ENCODE results near the gene RAF1.
A peak's percentile ranks its signal among the peaks of the same experiment; 100 is the strongest.
"Not testable (repeated sequence)": the region's sequence is repeated elsewhere in the genome, so short reads cannot be mapped to it uniquely, and the experiment has no call there.

The RAF1 gene

GRCh38 chr3:12663936-12664908 lies at the start of gene RAF1:
TSS of gene RAF1 (minus strand) at chr3:12664117. CDS start at chr3:12618721, 45,396 bp downstream.
- peak; percentile 92 to 97 for DNase-seq (ENCODE audit: low read depth in 2 of 2)

GRCh38 chr3:12710062-12710461 lies 46.1 kb upstream of the RAF1 start:
- no peak for DNase-seq (ENCODE audit: low read depth in 2 of 2)

- no peak for DNase-seq (ENCODE audit: low read depth in 2 of 2)
These were observed 45.4 kb upstream of the RAF1 start for GRCh38 chr3:12709334-12709733.

GRCh38 chr3:12708584-12709192 lies 44.8 kb upstream of the RAF1 start:
- no peak for DNase-seq (ENCODE audit: low read depth in 2 of 2)

- DNase-seq (ENCODE audit: low read depth in 2 of 2), result no peak
These were observed 43.5 kb upstream of the RAF1 start for GRCh38 chr3:12707449-12707848.

- DNase-seq (ENCODE audit: low read depth in 2 of 2), result peak; percentile 26 to 48
These were observed 42.8 kb upstream of the RAF1 start for GRCh38 chr3:12706504-12707253.

- no peak for DNase-seq (ENCODE audit: low read depth in 2 of 2)
These were observed 42.1 kb upstream of the RAF1 start for GRCh38 chr3:12705981-12706380.

- no peak for DNase-seq (ENCODE audit: low read depth in 2 of 2)
These were observed 41.5 kb upstream of the RAF1 start for GRCh38 chr3:12705374-12705926.

- no peak for DNase-seq (ENCODE audit: low read depth in 2 of 2)
These were observed 38.6 kb upstream of the RAF1 start for GRCh38 chr3:12702501-12702900.

- not testable (repeated sequence) for DNase-seq (ENCODE audit: low read depth in 2 of 2)
These were observed 37.7 kb upstream of the RAF1 start for GRCh38 chr3:12701601-12702000.

- no peak for DNase-seq (ENCODE audit: low read depth in 2 of 2)
These were observed 36.9 kb upstream of the RAF1 start for GRCh38 chr3:12700800-12701199.

GRCh38 chr3:12695916-12696315 lies 32.0 kb upstream of the RAF1 start:
- no peak for DNase-seq (ENCODE audit: low read depth in 2 of 2)

- no peak for DNase-seq (ENCODE audit: low read depth in 2 of 2)
These were observed 31.2 kb upstream of the RAF1 start for GRCh38 chr3:12695112-12695511.

- DNase-seq (ENCODE audit: low read depth in 2 of 2), result no peak
These were observed 28.5 kb upstream of the RAF1 start for GRCh38 chr3:12692444-12692843.

- DNase-seq (ENCODE audit: low read depth in 2 of 2), result no peak
These were observed 26.2 kb upstream of the RAF1 start for GRCh38 chr3:12689997-12690711.

- DNase-seq (ENCODE audit: low read depth in 2 of 2), result no peak
These were observed 24.0 kb upstream of the RAF1 start for GRCh38 chr3:12687948-12688347.

GRCh38 chr3:12686096-12686495 lies 22.2 kb upstream of the RAF1 start:
- no peak for DNase-seq (ENCODE audit: low read depth in 2 of 2)

GRCh38 chr3:12681943-12682390 lies 18.1 kb upstream of the RAF1 start:
- no peak for DNase-seq (ENCODE audit: low read depth in 2 of 2)

- DNase-seq (ENCODE audit: low read depth in 2 of 2), result no peak
These were observed 17.4 kb upstream of the RAF1 start for GRCh38 chr3:12681089-12681942.

GRCh38 chr3:12679468-12679867 lies 15.6 kb upstream of the RAF1 start:
- DNase-seq (ENCODE audit: low read depth in 2 of 2), result no peak

All from stimulated activated CD8-positive, alpha-beta memory T cell treated with anti-CD3 and anti-CD28 coated beads, Interleukin-7, amount 100 ng/mL, for 4 hours (primary cell).